Measurements from ENCODE around the gene UMODL1. TPM values are rescaled to one million over a fixed set of nuclear protein-coding genes. Genes with fewer than 3 reads are reported as not detected.

The UMODL1 gene
- total and polyA plus RNA-seq, 2 donors from 2014 or later = 0.39 TPM; not detected in 1

- intact Hi-C loops (cut with DNase I) = no loop called here
- H3K27ac ChIP-seq (ENCODE audit: low read depth in 2 of 2, low read length in 2 of 2) = no peak overlapping the region
- H3K27me3 ChIP-seq (ENCODE audit: control insufficient read depth, insufficient read depth, low read length) = no peaks in the 10 kb centered on the region
- DNase-seq (no peak), FAIRE-seq (no peak)
- H3K4me3 ChIP-seq (ENCODE audit: low read length in 3 of 3) = no peak overlapping the region
- H3K9me3 ChIP-seq (ENCODE audit: control insufficient read depth in 2 of 3, insufficient read depth in 1 of 3, low read length in 3 of 3) = no peaks in the 10 kb centered on the region
- H3K4me1 ChIP-seq (ENCODE audit: control insufficient read depth in 2 of 3, insufficient read depth in 2 of 3, low read depth in 1 of 3, low read length in 3 of 3) = peaks cover 0 to 3% (median 0%) of the 10 kb centered on the region in 3 donors
- no peak overlapping the region for H3K9ac ChIP-seq (ENCODE audit: low read length in 3 of 3)
- TF ChIP-seq CTCF (IDR thresholded peaks at IDR 0.05; ENCODE audit: borderline replicate concordance, extremely low read depth, insufficient read depth) = no peak
- no peaks in the 10 kb centered on the region for H3K36me3 ChIP-seq (ENCODE audit: control insufficient read depth in 2 of 3, insufficient read depth in 3 of 3, low read length in 3 of 3)
These were observed 18.7 kb downstream of the UMODL1 start for GRCh38 chr21:42089665-42090310.

GRCh38 chr21:42091899-42092508, 20.9 kb downstream of the UMODL1 start:
- intact Hi-C loops (cut with DNase I) = no loop called here
- H3K4me1 ChIP-seq (ENCODE audit: control insufficient read depth in 2 of 3, insufficient read depth in 2 of 3, low read depth in 1 of 3, low read length in 3 of 3) = no peaks in the 10 kb centered on the region
- H3K36me3 ChIP-seq (ENCODE audit: control insufficient read depth in 2 of 3, insufficient read depth in 3 of 3, low read length in 3 of 3) = no peaks in the 10 kb centered on the region
- FAIRE-seq (no peak), DNase-seq (peak; percentile 64 to 75 (median 70))
- no peak overlapping the region for H3K27ac ChIP-seq (ENCODE audit: low read depth in 2 of 2, low read length in 2 of 2)
- no peaks in the 10 kb centered on the region for H3K27me3 ChIP-seq (ENCODE audit: control insufficient read depth, insufficient read depth, low read length)
- TF ChIP-seq CTCF (IDR thresholded peaks at IDR 0.05; ENCODE audit: borderline replicate concordance, extremely low read depth, insufficient read depth) = no peak
- H3K9ac ChIP-seq (ENCODE audit: low read length in 3 of 3) = no peak overlapping the region
- H3K4me3 ChIP-seq (ENCODE audit: low read length in 3 of 3) = no peak overlapping the region
- H3K9me3 ChIP-seq (ENCODE audit: control insufficient read depth in 2 of 3, insufficient read depth in 1 of 3, low read length in 3 of 3) = no peaks in the 10 kb centered on the region

DNA sequence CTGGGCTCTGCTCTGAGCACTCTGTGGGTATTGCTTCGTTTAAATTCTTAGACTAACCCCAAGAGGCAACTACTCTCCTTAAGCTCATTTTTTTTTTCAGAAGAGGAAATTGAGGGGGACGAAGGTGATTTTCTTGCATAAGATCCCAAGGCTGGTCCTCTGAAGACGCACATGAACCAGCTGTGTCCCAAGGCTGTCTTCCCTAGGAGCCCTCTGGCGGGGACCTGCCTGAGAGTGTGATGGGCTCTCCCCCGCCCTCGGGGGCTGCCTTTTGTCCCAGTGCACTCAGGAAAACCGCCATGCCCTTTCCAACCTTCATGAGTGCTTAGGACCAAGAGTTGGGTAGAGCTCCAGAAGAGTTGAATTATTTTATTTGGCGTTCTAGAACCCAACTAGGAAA, 21.7 kb downstream of the UMODL1 start:
- Histone ChIP-seq H3K27ac (ENCODE audit: low read depth in 2 of 2, low read length in 2 of 2) (no peak overlapping the region), H3K9ac (ENCODE audit: low read length in 3 of 3) (no peak overlapping the region), H3K36me3 (ENCODE audit: control insufficient read depth in 2 of 3, insufficient read depth in 3 of 3, low read length in 3 of 3) (no peaks in the 10 kb centered on the region), H3K9me3 (ENCODE audit: control insufficient read depth in 2 of 3, insufficient read depth in 1 of 3, low read length in 3 of 3) (no peaks in the 10 kb centered on the region), H3K27me3 (ENCODE audit: control insufficient read depth, insufficient read depth, low read length) (no peaks in the 10 kb centered on the region), H3K4me1 (ENCODE audit: control insufficient read depth in 2 of 3, insufficient read depth in 2 of 3, low read depth in 1 of 3, low read length in 3 of 3) (no peaks in the 10 kb centered on the region), H3K4me3 (ENCODE audit: low read length in 3 of 3) (no peak overlapping the region)
- intact Hi-C loops (cut with DNase I) = no loop called here
- peak in 1 of 5 donors; percentile 12 for DNase-seq
- no peak for TF ChIP-seq CTCF (IDR thresholded peaks at IDR 0.05; ENCODE audit: borderline replicate concordance, extremely low read depth, insufficient read depth)
- FAIRE-seq = no peak

Data from kidney (tissue), 14 donors.